HEK293 (cell line): Measurements from ENCODE around the gene SMC5.

ENCODE experiments used
- CTCF ChIA-PET: fragments of 350-600 bp; formaldehyde crosslinking; extraction: SDS; loops from one replicate; lab custom pipeline; 2021; ENCODE audit warnings: antibody characterized with exemption; lab: Yijun Ruan, JAX
- POLR2A ChIA-PET: fragments of 300-600 bp; formaldehyde crosslinking; extraction: SDS; loops from one replicate; lab custom pipeline; 2020; ENCODE audit warnings: antibody characterized with exemption, inconsistent platforms; lab: Yijun Ruan, JAX
- H3K27ac ChIP-seq: fragments of 200-500 bp; sonication (Bioruptor generic); 2 replicates; pipeline ENCODE4 v1.5.1; 2014; ENCODE audit warnings: low read depth, low read length, control low read depth, inconsistent platforms; ENCODE audit errors: extremely low read depth
- H3K36me3 ChIP-seq, 2 experiments: fragments of 200-500 bp in 1 of 2; sonication (Bioruptor generic) in 1 of 2; 1 replicate in 1 of 2; 2 replicates in 1 of 2; pipeline ENCODE4 v1.5.1; 2014 to 2017; ENCODE audit warnings: inconsistent platforms in 2 of 2, low read length in 2 of 2; ENCODE audit not compliant: control insufficient read depth in 2 of 2, insufficient read depth in 1 of 2
- H3K4me1 ChIP-seq: fragments of 200-500 bp; sonication (Bioruptor generic); 2 replicates; pipeline ENCODE4 v1.5.1; 2014; ENCODE audit warnings: mild to moderate bottlenecking, low read length, inconsistent platforms; ENCODE audit not compliant: control insufficient read depth, insufficient read depth
- H3K4me3 ChIP-seq: 2 replicates; pipeline ENCODE4 v1.5.1; 2011; ENCODE audit warnings: low read depth, mild to moderate bottlenecking, control low read depth, low read length, moderate library complexity
- H3K9me3 ChIP-seq: fragments of 200-500 bp; sonication (Bioruptor generic); 2 replicates; pipeline ENCODE4 v1.5.1; 2014; ENCODE audit warnings: low read depth, low read length, inconsistent platforms; ENCODE audit not compliant: control insufficient read depth, insufficient read depth
- IKZF3 ChIP-seq: fragments of 450-650 bp; IDR thresholded peaks from 2 replicates; pipeline ENCODE4 v1.5.0; 2018; ENCODE audit warnings: missing biosample characterization, mild to moderate bottlenecking, missing genetic modification characterization, moderate library complexity
- MZF1 ChIP-seq: fragments of 450-650 bp; formaldehyde crosslinking; IDR thresholded peaks from 2 replicates; pipeline ENCODE4 v1.5.1; 2017; ENCODE audit warnings: missing biosample characterization, missing genetic modification characterization, borderline replicate concordance
- OSR2 ChIP-seq: fragments of 450-650 bp; formaldehyde crosslinking; IDR thresholded peaks from 2 replicates; pipeline ENCODE4 v1.5.1; 2016; ENCODE audit warnings: missing biosample characterization, missing genetic modification characterization
- SALL2 ChIP-seq: fragments of 450-650 bp; formaldehyde crosslinking; IDR thresholded peaks from 2 replicates; pipeline ENCODE4 v1.5.0; 2017; ENCODE audit warnings: missing biosample characterization, mild to moderate bottlenecking, missing genetic modification characterization, borderline replicate concordance
- SP2 ChIP-seq: fragments of 450-650 bp; formaldehyde crosslinking; IDR thresholded peaks from 2 replicates; pipeline ENCODE4 v1.5.1; 2016; ENCODE audit warnings: missing biosample characterization, missing genetic modification characterization
- SP7 ChIP-seq: fragments of 450-650 bp; formaldehyde crosslinking; IDR thresholded peaks from 2 replicates; pipeline ENCODE4 v1.5.1; 2016; ENCODE audit warnings: missing biosample characterization, missing genetic modification characterization
- ZFP3 ChIP-seq: fragments of 450-650 bp; formaldehyde crosslinking; IDR thresholded peaks from 2 replicates; pipeline ENCODE4 v1.5.1; 2016; ENCODE audit warnings: low read depth, missing biosample characterization, missing genetic modification characterization
- ZNF16 ChIP-seq: fragments of 450-650 bp; formaldehyde crosslinking; IDR thresholded peaks from 2 replicates; pipeline ENCODE4 v1.5.1; 2016; ENCODE audit warnings: low read depth, missing biosample characterization, missing genetic modification characterization
- ZNF37A ChIP-seq: fragments of 450-650 bp; IDR thresholded peaks from 2 replicates; pipeline ENCODE4 v1.5.1; 2018; ENCODE audit warnings: missing biosample characterization, missing genetic modification characterization
- ZNF529 ChIP-seq: fragments of 450-650 bp; formaldehyde crosslinking; IDR thresholded peaks from 2 replicates; pipeline ENCODE4 v1.5.1; 2017; ENCODE audit warnings: missing genetic modification characterization, missing biosample characterization; ENCODE audit not compliant: insufficient replicate concordance
- ZNF571 ChIP-seq: fragments of 450-650 bp; formaldehyde crosslinking; IDR thresholded peaks from 2 replicates; pipeline ENCODE4 v1.5.0; 2017; ENCODE audit warnings: missing biosample characterization, missing genetic modification characterization
- ZNF626 ChIP-seq: fragments of 450-650 bp; sonication (Bioruptor Pico); formaldehyde crosslinking; IDR thresholded peaks from 2 replicates; pipeline ENCODE4 v1.5.1; 2018; ENCODE audit warnings: missing biosample characterization, missing genetic modification characterization, inconsistent platforms
- ZNF670 ChIP-seq: fragments of 450-650 bp; formaldehyde crosslinking; IDR thresholded peaks from 2 replicates; pipeline ENCODE4 v1.5.1; 2016; ENCODE audit warnings: missing biosample characterization, missing genetic modification characterization, low read depth
- ZNF701 ChIP-seq: fragments of 450-650 bp; formaldehyde crosslinking; IDR thresholded peaks from 2 replicates; pipeline ENCODE4 v1.5.1; 2016; ENCODE audit warnings: missing biosample characterization, missing genetic modification characterization
- TF ChIP-seq, protein P1 (sequence below): fragments of 450-650 bp; formaldehyde crosslinking; IDR thresholded peaks from 2 replicates; pipeline ENCODE4 v1.5.1; 2016; ENCODE audit warnings: missing biosample characterization, missing genetic modification characterization
- TF ChIP-seq, protein P2 (sequence below): fragments of 450-650 bp; formaldehyde crosslinking; optimal IDR thresholded peaks from 2 replicates; pipeline ENCODE3; 2016; ENCODE audit warnings: missing biosample characterization, mild to moderate bottlenecking, missing genetic modification characterization
- TF ChIP-seq, protein P3 (sequence below): fragments of 450-650 bp; formaldehyde crosslinking; IDR thresholded peaks from 2 replicates; pipeline ENCODE4 v1.5.1; 2016; ENCODE audit warnings: missing biosample characterization, missing genetic modification characterization, borderline replicate concordance
- TF ChIP-seq, protein P4 (sequence below): fragments of 450-650 bp; formaldehyde crosslinking; conservative IDR thresholded peaks from 2 replicates; pipeline ENCODE4 v1.5.1; 2016; ENCODE audit warnings: low read depth, missing biosample characterization, missing genetic modification characterization
- TF ChIP-seq, protein P5 (sequence below): fragments of 450-650 bp; IDR thresholded peaks from 2 replicates; pipeline ENCODE4 v1.5.1; 2018; ENCODE audit warnings: missing biosample characterization, mild to moderate bottlenecking, missing genetic modification characterization

SMC5 gene

DNA sequence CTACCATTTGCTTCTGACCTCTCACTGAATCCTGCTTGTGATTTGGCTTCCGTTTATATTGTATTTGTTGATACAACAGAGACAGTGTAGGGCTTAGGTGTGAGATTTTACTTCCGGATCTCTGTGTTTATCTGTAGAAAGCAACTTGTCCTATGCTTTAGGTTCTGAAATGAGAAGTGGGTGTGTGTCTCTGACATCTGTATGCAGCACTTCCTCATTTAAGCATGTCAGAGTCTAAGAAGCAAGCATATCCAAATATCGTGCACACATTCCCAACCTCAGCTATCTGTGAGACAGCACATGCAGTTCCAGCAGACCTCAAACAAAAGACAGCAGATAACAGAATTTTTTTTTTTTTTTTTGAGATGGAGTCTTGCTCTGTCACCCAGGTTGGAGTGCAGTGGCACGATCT, 139.4 kb downstream of the SMC5 start (continued):
- TF ChIP-seq, protein P1, sequence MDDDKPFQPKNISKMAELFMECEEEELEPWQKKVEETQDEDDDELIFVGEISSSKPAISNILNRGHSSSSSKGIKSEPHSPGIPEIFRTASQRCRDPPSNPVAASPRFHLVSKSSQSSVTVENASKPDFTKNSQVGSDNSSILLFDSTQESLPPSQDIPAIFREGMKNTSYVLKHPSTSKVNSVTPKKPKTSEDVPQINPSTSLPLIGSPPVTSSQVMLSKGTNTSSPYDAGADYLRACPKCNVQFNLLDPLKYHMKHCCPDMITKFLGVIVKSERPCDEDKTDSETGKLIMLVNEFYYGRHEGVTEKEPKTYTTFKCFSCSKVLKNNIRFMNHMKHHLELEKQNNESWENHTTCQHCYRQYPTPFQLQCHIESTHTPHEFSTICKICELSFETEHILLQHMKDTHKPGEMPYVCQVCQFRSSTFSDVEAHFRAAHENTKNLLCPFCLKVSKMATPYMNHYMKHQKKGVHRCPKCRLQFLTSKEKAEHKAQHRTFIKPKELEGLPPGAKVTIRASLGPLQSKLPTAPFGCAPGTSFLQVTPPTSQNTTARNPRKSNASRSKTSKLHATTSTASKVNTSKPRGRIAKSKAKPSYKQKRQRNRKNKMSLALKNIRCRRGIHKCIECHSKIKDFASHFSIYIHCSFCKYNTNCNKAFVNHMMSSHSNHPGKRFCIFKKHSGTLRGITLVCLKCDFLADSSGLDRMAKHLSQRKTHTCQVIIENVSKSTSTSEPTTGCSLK (tag by site-specific recombination), result no peak
- TF ChIP-seq MZF1, result no peak
- TF ChIP-seq, protein P2, sequence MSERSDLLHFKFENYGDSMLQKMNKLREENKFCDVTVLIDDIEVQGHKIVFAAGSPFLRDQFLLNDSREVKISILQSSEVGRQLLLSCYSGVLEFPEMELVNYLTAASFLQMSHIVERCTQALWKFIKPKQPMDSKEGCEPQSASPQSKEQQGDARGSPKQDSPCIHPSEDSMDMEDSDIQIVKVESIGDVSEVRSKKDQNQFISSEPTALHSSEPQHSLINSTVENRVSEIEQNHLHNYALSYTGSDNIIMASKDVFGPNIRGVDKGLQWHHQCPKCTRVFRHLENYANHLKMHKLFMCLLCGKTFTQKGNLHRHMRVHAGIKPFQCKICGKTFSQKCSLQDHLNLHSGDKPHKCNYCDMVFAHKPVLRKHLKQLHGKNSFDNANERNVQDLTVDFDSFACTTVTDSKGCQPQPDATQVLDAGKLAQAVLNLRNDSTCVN (tag by site-specific recombination), result no peak

DNA sequence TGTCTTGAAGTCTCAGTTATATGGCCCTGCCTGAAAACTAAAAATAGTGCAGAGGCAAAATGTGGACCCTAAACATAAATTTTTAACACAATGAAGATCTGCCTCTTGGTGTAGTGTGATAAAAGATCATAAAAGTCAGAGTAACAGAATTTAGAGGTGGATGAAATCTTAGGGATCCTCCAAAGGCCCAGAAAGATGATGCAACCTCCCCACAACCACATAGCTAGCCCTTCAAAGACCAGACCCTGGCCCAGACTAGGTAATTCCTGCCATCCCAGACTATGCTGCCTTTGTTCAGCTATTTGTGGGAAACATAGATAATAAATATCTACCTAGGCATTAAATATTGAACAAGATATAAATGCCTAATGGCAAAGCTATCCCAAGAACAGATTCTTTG, 140.4 kb downstream of the SMC5 start:
- POLR2A ChIA-PET, result interaction anchor here (1.2 kb wide), 1 partner anchor 15 kb away, joined by 3 read pairs; the partner anchor contains the start of gene KLF9
- Histone ChIP-seq H3K36me3 (no peaks in the 10 kb centered on the region), H3K4me1 (peaks cover 8% of the 10 kb centered on the region), H3K4me3 (no peak overlapping the region), H3K27ac (no peak overlapping the region), H3K9me3 (no peaks in the 10 kb centered on the region)
- CTCF ChIA-PET, result interaction anchor here (0.6 kb wide), 1 partner anchor 192 kb away, joined by 3 read pairs; no protein-coding TSS in a partner anchor
- TF ChIP-seq SP7 (tag by site-specific recombination), result no peak
- no peak for TF ChIP-seq ZNF701 (tag by site-specific recombination)
- TF ChIP-seq ZNF571 (tag by site-specific recombination), result no peak
- TF ChIP-seq, protein P3, sequence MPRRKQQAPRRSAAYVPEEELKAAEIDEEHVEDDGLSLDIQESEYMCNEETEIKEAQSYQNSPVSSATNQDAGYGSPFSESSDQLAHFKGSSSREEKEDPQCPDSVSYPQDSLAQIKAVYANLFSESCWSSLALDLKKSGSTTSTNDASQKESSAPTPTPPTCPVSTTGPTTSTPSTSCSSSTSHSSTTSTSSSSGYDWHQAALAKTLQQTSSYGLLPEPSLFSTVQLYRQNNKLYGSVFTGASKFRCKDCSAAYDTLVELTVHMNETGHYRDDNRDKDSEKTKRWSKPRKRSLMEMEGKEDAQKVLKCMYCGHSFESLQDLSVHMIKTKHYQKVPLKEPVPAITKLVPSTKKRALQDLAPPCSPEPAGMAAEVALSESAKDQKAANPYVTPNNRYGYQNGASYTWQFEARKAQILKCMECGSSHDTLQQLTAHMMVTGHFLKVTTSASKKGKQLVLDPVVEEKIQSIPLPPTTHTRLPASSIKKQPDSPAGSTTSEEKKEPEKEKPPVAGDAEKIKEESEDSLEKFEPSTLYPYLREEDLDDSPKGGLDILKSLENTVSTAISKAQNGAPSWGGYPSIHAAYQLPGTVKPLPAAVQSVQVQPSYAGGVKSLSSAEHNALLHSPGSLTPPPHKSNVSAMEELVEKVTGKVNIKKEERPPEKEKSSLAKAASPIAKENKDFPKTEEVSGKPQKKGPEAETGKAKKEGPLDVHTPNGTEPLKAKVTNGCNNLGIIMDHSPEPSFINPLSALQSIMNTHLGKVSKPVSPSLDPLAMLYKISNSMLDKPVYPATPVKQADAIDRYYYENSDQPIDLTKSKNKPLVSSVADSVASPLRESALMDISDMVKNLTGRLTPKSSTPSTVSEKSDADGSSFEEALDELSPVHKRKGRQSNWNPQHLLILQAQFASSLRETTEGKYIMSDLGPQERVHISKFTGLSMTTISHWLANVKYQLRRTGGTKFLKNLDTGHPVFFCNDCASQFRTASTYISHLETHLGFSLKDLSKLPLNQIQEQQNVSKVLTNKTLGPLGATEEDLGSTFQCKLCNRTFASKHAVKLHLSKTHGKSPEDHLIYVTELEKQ (tag by site-specific recombination), result no peak
- no peak for TF ChIP-seq IKZF3 (tag by site-specific recombination)
- TF ChIP-seq ZFP3 (tag by site-specific recombination), result no peak
- TF ChIP-seq, protein P4, sequence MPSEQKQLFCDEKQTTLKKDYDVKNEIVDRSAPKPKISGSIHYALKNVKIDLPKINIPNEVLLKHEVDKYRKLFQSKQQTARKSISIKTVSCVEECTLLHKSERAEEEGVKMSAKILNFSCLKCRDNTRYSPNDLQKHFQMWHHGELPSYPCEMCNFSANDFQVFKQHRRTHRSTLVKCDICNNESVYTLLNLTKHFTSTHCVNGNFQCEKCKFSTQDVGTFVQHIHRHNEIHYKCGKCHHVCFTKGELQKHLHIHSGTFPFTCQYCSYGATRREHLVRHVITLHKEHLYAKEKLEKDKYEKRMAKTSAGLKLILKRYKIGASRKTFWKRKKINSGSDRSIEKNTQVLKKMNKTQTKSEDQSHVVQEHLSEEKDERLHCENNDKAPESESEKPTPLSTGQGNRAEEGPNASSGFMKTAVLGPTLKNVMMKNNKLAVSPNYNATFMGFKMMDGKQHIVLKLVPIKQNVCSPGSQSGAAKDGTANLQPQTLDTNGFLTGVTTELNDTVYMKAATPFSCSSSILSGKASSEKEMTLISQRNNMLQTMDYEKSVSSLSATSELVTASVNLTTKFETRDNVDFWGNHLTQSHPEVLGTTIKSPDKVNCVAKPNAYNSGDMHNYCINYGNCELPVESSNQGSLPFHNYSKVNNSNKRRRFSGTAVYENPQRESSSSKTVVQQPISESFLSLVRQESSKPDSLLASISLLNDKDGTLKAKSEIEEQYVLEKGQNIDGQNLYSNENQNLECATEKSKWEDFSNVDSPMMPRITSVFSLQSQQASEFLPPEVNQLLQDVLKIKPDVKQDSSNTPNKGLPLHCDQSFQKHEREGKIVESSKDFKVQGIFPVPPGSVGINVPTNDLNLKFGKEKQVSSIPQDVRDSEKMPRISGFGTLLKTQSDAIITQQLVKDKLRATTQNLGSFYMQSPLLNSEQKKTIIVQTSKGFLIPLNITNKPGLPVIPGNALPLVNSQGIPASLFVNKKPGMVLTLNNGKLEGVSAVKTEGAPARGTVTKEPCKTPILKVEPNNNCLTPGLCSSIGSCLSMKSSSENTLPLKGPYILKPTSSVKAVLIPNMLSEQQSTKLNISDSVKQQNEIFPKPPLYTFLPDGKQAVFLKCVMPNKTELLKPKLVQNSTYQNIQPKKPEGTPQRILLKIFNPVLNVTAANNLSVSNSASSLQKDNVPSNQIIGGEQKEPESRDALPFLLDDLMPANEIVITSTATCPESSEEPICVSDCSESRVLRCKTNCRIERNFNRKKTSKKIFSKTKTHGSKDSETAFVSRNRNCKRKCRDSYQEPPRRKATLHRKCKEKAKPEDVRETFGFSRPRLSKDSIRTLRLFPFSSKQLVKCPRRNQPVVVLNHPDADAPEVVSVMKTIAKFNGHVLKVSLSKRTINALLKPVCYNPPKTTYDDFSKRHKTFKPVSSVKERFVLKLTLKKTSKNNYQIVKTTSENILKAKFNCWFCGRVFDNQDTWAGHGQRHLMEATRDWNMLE (tag by site-specific recombination), result no peak
- TF ChIP-seq ZNF529, result no peak
- no peak for TF ChIP-seq ZNF626
- no peak for TF ChIP-seq ZNF670 (tag by site-specific recombination)
- TF ChIP-seq SALL2, result no peak
- TF ChIP-seq, protein P5, sequence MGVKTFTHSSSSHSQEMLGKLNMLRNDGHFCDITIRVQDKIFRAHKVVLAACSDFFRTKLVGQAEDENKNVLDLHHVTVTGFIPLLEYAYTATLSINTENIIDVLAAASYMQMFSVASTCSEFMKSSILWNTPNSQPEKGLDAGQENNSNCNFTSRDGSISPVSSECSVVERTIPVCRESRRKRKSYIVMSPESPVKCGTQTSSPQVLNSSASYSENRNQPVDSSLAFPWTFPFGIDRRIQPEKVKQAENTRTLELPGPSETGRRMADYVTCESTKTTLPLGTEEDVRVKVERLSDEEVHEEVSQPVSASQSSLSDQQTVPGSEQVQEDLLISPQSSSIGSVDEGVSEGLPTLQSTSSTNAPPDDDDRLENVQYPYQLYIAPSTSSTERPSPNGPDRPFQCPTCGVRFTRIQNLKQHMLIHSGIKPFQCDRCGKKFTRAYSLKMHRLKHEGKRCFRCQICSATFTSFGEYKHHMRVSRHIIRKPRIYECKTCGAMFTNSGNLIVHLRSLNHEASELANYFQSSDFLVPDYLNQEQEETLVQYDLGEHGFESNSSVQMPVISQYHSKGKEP (tag by site-specific recombination), result no peak
- TF ChIP-seq, protein P1 (tag by site-specific recombination), result no peak
- no peak for TF ChIP-seq SP2 (tag by site-specific recombination)
- TF ChIP-seq ZNF16 (tag by site-specific recombination), result no peak
- TF ChIP-seq ZNF37A (tag by site-specific recombination), result no peak
- no peak for TF ChIP-seq OSR2 (tag by site-specific recombination)
